Right lobe of liver (tissue), 6 donors: ENCODE measurements around the gene HSD11B2. TPM values are rescaled to one million over a fixed set of nuclear protein-coding genes. Genes with fewer than 3 reads are reported as not detected.

Source experiments
- ATAC-seq, 4 donors: fragments of 200-7000 bp; cut with Tn5 transposase; one replicate each; pipeline ENCODE4 v1.9.1; 2020; ENCODE audit warnings: mild to moderate bottlenecking in 4 of 4, moderate library complexity in 4 of 4
- DNase-seq, 3 donors: peaks; one replicate each; pipeline ENCODE4 v3.0.0-alpha.2; 2020
- H3K27ac ChIP-seq, 3 donors: fragments of 200-600 bp; one replicate each; pipeline ENCODE4 v1.8.0; 2022
- H3K27me3 ChIP-seq, 2 donors: fragments of 200-600 bp; one replicate each; pipeline ENCODE4 v1.8.0; 2022
- H3K36me3 ChIP-seq, 4 donors: fragments of 200-600 bp; sonication (generic) in 1 of 4; one replicate each; pipeline versions ENCODE4 v1.5.1 to v1.8.0; 2017 to 2022; ENCODE audit warnings: control low read depth in 1 of 4
- H3K4me1 ChIP-seq, 4 donors: fragments of 200-600 bp; sonication (generic) in 1 of 4; one replicate each; pipeline versions ENCODE4 v1.5.1 to v1.8.0; 2017 to 2022; ENCODE audit warnings: control low read depth in 1 of 4
- H3K4me3 ChIP-seq, 3 donors: fragments of 200-600 bp; one replicate each; pipeline ENCODE4 v1.8.0; 2022
- H3K9me3 ChIP-seq, 4 donors: fragments of 200-600 bp; sonication (generic) in 1 of 4; one replicate each; pipeline versions ENCODE4 v1.5.1 to v1.8.0; 2017 to 2022; ENCODE audit warnings: control low read depth in 1 of 4
- CTCF ChIP-seq, 4 donors: fragments of 200-600 bp in 3 of 4; fragments of 450-650 bp in 1 of 4; IDR thresholded peaks; one replicate each; pipeline versions ENCODE4 v1.5.1 to v1.8.0; 2016 to 2022; ENCODE audit warnings: antibody characterized with exemption in 4 of 4, mild to moderate bottlenecking in 2 of 4
- POLR2A ChIP-seq: fragments of 450-650 bp; IDR thresholded peaks from one replicate; pipeline ENCODE4 v1.6.1; 2017; ENCODE audit warnings: antibody characterized with exemption, mild to moderate bottlenecking
- WGBS: methylation state at CpG from one replicate; pipeline ENCODE4 v1.1.6; 2018; ENCODE audit warnings: low coverage, low lambda C conversion rate; ENCODE audit not compliant: insufficient coverage; ENCODE audit errors: missing lambda C conversion rate; 5-methylcytosine and 5-hydroxymethylcytosine counted together
- intact Hi-C, 2 donors: fragments of 100-400 bp; cut with DNase I; formaldehyde crosslinking; loops; one replicate each; pipeline versions ENCODE4 v1.11.2 to v1.14.1; 2022
- total RNA-seq, 6 experiments: library from RNA; depleted of rRNA in 2 of 6; stranded (reverse); fragments of >200 nt in 2 of 6; fragmentation: NEBNext Ultra II Directional in 3 of 6; extraction: Animal tissue kit (Norgen Biotek cat#: 25700) in 3 of 6; gene quantifications; one replicate each; pipeline versions ENCODE4 v1.1.0 to v1.2.4, GENCODE V29; 2016 to 2023
- donor health status: DM: no; HTN: yes; CAD: no.
- donor health status: DM: no; HTN: no; CAD: no.
- donor health status: DM: no; HTN: no; CAD: no.
- donor health status: DM: no; HTN: yes; CAD: no.
- donor health status: DM: no; HTN: yes; CAD: no.

The HSD11B2 gene
- total RNA-seq, 6 experiments from 2014 or later: 1.3 to 2.7 (median 2.1) TPM

- Histone ChIP-seq H3K9me3 (no peaks in the 10 kb centered on the region), H3K36me3 (no peaks in the 10 kb centered on the region), H3K4me3 (no peak overlapping the region), H3K27me3 (no peaks in the 10 kb centered on the region), H3K4me1 (peaks cover 0 to 33% (median 13%) of the 10 kb centered on the region in 4 donors), H3K27ac (no peak overlapping the region)
- intact Hi-C loops: no loop called here
- no peak for TF ChIP-seq CTCF (IDR thresholded peaks at IDR 0.05)
- TF ChIP-seq POLR2A: no peak
- WGBS: no CpG with 5 or more reads among the region's 5 CpGs
- ATAC-seq (no peak), DNase-seq (no peak)
Measured at GRCh38 chr16:67433131-67433719, 2.3 kb downstream of the HSD11B2 start.

GRCh38 chr16:67435758-67436164 is 4.8 kb downstream of the HSD11B2 start:
- ATAC-seq (no peak), DNase-seq (no peak)
- WGBS: no CpG with 5 or more reads among the region's 16 CpGs
- Histone ChIP-seq H3K9me3 (no peaks in the 10 kb centered on the region), H3K4me1 (peaks cover 0 to 10% (median 5%) of the 10 kb centered on the region in 4 donors), H3K4me3 (no peak overlapping the region), H3K36me3 (peaks cover 0 to 3% (median 0%) of the 10 kb centered on the region in 4 donors), H3K27ac (no peak overlapping the region), H3K27me3 (no peaks in the 10 kb centered on the region)
- intact Hi-C loops: no loop called here
- TF ChIP-seq CTCF (IDR thresholded peaks at IDR 0.05): no peak
- no peak for TF ChIP-seq POLR2A

GRCh38 chr16:67436640-67437193 is 5.8 kb downstream of the HSD11B2 start:
- no peak for TF ChIP-seq POLR2A
- TF ChIP-seq CTCF (IDR thresholded peaks at IDR 0.05): no peak
- Histone ChIP-seq H3K27ac (no peak overlapping the region), H3K4me3 (no peak overlapping the region), H3K4me1 (peaks cover 0 to 13% (median 5%) of the 10 kb centered on the region in 4 donors), H3K27me3 (no peaks in the 10 kb centered on the region), H3K9me3 (no peaks in the 10 kb centered on the region), H3K36me3 (peaks cover 0 to 3% (median 0%) of the 10 kb centered on the region in 4 donors)
- DNase-seq (no peak), ATAC-seq (no peak)
- 93% methylated on average over 7 of the region's 23 CpGs for WGBS
- intact Hi-C loops: no loop called here

GRCh38 chr16:67437513-67437912 is 6.6 kb downstream of the HSD11B2 start:
- Histone ChIP-seq H3K4me1 (peaks cover 0 to 15% (median 7%) of the 10 kb centered on the region in 4 donors), H3K9me3 (no peaks in the 10 kb centered on the region), H3K4me3 (no peak overlapping the region), H3K36me3 (peaks cover 0 to 3% (median 0%) of the 10 kb centered on the region in 4 donors), H3K27me3 (no peaks in the 10 kb centered on the region), H3K27ac (no peak overlapping the region)
- 78% methylated on average over 4 of the region's 4 CpGs for WGBS
- TF ChIP-seq POLR2A (no peak), CTCF (IDR thresholded peaks at IDR 0.05) (no peak)
- no peak for DNase-seq
- intact Hi-C loops: no loop called here
- no peak for ATAC-seq
